HG03280 (cell line): Measurements from ENCODE around the gene RAB11FIP4.
"Not testable (repeated sequence)": the region's sequence is repeated elsewhere in the genome, so short reads cannot be mapped to it uniquely, and the experiment has no call there.

Experiments used
- ATAC-seq: cut with Tn5 transposase; IDR thresholded peaks from one replicate; pipeline ENCODE4 v1.9.1; 2021; ENCODE audit warnings: mild to moderate bottlenecking, moderate library complexity; ENCODE audit not compliant: unreplicated experiment

The RAB11FIP4 gene

DNA sequence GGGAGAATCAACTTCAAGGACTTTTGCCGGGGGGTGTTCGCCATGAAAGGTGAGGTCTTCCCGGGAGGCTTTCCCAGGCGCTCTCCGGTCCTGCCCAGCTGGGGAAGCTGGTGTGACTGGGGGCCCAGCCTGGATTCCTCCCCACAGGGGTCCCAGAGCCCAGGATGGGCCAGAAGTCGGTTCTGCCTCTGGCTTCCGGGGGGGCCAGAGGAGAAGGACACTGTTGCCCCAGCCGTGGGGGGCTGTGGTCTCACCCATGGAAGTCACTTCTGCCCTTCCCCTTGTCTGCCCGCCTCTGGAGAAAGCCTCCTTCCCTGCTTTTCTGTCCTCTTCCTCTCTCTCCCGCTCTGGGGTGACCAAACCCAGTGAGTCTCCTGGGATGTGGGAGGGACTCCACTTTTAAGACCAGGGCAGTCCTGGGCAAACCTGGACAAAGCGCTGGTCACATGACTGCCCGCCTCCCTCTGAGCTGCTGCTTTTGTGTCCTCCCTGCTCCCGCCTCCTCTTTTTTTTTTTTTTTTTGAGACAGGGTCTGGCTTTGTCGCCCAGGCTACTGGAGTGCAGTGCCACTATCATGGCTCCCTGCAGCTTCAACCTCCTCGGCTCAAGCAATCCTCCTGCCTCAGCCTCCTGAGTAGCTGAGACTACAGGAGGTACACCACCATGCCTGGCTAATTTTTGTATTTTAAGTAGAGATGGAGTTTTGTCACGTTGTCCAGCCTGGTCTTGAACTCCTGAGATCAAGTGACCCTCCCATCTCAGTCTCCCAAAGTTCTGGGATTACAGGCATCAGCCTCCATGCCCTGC lies 40.6 kb downstream of the RAB11FIP4 start:
- ATAC-seq = no peak

DNA sequence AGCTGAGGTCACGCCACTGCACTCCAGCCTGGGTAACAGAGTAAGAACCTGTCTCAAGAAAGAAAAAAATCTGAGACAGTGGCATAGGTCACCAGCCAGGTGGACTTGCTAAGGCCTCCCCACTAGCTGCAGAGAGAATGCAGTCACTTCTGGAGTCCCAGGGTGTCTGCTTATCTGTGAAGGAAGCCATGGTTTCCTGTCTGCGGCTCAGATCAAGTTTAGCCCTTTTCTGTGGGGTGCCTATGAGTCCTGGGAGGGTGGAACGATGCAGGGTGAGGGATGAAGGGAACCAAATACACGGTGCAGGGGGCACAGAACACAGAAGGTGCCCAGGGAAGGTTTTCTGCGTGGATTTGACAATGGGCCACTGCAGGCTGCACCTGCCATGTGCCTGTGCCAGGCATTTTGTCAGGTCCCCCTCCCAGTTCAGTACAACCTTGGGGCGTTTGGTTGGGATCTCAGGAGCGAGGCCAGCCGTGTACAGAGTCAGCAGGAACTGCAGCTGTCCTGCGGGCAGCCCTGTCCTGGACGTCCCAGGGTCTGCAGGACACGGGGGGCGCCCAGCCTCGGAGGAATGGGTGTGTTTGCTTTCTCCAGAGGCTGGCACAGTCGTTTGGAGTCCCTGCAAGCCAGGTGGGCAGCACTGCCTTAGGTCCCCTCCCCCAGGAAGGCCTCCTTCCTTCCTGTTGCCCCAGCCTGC lies 41.8 kb downstream of the RAB11FIP4 start:
- no peak for ATAC-seq

DNA sequence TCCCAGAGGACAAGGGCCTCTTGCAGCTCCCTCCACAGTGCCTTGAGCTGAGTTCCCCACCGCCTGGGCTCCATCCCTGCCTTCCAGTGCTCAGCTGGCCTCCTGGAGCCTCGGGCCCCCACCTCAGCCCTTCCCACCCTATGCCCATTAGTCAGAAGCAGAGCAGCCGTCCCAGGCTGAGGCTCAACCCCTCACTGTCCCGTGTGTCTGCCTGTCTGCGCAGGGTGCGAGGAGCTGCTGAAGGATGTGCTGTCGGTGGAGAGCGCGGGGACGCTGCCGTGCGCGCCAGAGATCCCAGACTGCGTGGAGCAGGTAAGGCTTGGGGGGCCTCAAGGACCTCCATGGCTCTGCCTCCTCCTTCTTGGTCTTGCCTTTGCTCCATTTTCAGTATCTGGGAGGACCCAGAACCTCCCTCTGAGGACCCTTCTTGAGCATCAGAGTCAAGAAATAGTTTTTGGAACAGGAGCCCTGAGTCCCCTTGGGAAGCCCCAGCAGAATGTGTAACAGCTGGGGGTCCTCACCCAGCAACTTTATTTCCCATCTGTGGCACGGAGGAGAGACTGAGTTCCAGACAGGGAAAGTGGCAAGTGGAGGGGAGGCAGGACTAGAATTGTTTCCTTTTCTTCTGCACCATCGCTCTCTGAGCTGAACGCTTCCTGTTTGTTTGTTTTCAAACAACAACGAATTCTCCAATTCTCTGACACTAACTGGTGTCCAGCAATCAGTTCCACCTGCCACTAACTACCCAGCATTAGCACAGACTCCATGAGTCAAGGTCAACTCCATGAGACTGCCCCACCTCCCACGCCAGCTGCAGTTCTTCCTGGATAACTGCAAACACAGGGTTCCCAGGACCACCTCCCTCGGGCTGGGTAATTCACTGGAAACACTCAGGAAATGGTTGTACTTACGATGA lies 42.6 kb downstream of the RAB11FIP4 start:
- no peak for ATAC-seq

DNA sequence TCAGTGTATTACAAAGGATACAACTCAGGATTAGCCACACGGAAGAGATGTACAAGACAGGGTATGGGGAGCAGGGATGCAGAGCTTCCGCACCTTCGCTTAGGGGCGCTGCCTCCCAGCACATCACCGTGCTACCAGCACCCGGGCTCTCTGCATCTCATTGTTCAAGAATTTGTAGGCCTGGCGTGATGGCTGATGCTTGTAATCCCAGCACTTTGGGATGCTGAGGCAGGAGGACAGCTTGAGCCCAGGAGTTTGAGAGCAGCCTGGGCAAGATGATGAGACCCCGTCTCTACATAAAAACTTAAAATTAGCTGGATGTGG lies 43.2 kb downstream of the RAB11FIP4 start:
- ATAC-seq = no peak

DNA sequence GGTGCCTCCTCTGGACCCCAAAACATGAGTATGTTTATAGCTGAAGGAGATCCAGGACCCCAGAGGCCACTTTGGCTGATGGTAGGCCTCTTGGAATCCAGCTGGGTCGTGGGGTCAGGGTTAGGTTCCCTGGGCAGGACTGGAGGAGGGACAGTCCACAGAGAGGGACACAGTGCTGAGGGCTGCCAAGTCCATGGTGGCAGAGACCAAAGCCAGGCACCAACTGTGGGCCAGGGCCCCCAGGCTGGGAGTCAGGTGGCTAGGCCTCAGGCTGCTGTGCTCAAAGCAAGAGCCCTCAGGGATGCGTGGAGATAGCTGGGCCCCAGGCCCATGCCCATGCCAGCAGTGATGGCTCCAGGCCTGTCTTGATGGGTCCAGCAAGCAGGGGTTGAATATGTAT lies 44.1 kb downstream of the RAB11FIP4 start:
- no peak for ATAC-seq

DNA sequence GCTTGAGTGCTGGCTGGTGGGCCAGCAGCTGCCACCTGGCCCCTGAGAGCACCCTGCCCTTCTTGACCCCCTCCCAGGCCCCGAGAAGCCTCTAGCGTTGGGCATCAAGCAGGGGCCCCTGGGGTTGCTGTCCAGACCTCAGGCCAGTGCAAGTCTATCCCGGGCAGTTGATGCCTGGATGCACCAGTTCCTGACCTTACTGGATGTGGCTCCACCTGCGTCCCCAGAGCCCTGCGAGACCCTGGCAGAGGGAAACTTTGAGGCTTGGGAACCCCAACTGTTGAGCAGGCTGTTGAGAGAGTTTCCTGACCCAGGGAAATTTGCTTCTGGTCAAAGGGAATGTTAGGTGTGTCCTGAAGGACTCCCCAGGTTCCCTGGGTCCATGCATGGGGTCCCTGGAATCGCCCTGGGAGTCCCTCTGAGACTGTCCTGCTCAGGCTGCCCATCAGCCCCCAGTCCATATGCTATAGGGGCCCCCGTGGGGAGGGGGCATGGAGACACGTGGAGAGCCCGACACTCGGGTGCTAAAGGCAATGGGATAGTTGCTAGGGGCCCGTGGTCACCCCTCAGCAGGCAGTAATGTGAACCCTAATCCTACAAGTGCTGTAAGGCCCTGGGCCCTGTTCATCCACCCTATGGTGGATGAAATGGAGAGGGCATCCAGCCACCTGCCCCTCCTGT lies 46.4 kb downstream of the RAB11FIP4 start:
- ATAC-seq = no peak

DNA sequence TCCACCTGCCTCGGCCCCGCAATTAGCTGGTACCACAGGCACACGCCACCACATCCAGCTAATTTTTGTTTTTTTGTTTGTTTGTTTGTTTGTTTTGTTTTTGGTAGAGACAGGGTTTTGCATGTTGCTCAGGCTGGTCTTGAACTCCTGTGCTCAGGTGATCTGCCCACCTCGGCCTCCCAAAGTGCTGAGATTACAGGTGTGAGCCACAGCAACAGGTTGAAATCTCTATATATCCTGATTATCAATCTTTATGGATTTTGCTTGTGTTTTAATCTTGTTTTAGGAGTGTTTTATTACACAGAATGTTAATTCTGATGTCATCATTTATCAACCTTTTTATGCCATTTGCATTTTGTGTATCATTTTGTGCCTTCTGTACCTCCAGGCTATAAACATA lies 48.2 kb downstream of the RAB11FIP4 start:
- ATAC-seq = no peak

DNA sequence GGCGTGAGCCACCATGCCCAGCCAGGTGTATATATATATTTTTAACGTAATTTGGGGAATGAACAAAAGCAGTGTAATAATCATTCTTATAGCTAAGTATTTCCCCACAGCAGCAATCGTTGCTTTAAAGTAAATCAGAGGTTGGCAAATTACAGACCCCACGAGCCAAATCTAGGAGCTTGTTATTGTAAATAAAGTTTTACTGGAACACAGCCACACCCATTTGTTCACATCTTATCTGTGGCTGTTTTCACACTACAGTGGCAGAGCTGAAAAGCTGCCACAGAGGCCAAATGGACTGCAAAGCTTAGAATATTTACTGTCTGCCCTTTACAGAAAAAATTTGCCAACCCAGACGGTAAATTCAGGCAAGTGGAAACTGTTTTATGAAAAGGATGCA lies 50.8 kb downstream of the RAB11FIP4 start:
- ATAC-seq = no peak

DNA sequence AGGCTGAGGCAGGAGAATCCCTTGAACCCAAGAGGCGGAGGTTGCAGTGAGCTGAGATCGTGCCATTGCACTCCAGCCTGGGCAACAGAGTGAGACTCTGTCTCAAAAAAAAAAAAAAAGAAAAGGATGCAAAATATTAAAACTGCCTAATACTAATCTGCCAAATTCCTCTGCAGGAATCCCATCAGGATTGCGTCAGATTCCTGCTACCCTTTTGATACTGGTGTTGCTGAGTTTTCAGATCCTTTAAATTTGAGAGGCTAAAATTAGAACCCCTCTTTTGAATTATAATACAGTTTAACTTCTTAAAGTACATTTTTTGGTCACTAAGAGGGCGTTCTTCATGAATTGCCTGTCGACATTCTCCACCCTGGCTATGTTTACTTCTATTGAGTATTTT lies 51.4 kb downstream of the RAB11FIP4 start:
- not testable (repeated sequence) for ATAC-seq

DNA sequence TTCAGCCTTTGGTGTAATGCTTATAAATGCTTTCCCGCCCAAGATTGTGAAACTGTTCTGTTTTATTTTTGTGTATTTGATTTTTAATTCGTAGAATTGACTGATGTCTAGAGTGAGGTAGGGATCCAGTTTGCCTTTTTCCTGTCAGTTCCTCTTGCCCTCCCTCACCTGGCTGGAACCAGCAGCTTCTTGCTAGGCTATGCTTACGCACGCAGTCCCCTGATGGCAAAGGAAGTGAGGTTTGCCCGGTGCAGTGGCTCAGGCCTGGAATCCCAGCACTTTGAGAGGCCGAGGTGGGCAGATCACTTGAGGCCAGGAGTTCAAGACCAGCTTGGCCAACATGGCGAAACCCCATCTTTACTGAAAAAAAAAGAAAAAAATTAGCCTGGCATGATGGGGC lies 51.9 kb downstream of the RAB11FIP4 start:
- no peak for ATAC-seq

DNA sequence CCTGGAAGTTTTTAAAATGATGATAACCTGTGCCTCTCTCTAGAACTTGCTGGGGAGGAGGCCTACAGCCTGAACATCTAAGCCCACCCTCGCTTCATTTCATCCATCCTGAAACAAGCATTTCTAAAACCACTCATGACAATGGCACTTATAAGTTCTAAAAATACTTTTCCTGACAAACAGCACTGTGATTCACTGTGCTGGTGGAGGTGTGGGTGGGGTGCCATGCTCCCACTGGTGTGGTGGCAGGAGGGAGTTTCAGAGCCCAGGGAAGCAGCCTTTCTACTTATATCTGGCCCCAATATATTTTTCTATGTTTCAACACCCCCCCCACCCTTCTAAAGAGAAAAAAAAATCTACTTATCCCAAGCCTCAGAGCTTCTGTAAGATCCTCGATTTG lies 52.6 kb downstream of the RAB11FIP4 start:
- no peak for ATAC-seq

DNA sequence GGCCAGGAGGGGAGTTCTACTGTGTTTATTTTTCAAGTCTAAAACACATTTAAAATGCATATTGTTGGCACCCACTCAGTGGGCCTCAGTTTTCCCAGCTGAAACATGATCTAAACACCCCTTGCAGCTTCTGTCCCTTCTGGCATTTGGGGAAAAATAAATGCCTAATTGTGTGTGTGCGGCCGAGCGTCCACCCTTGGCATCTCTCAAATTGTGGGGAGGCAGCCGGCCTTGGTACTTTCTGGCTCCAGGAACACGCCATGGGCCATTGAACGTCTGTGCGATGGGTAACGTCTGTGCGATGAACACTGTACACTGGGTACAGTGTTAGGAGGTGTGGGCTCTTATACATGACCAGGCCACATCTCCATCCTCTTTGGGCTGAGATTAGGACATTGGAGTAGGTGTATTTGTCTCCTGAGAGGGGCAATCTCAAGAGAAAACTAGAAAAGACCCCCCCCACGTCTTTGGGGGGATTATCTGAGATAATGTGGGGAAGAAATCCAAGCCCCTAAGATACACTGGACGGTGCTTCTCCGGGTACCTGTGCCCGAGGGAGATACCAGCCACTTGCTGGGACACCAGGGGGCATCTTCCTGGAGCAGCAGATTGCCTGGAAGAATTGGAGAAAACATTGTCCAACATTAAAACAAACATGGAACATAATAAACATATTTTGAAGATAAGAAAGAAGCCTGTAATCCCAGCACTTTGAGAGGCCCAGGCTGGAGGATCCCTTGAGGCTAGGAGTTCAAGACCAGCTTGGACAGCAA lies 54.9 kb downstream of the RAB11FIP4 start:
- ATAC-seq = no peak

DNA sequence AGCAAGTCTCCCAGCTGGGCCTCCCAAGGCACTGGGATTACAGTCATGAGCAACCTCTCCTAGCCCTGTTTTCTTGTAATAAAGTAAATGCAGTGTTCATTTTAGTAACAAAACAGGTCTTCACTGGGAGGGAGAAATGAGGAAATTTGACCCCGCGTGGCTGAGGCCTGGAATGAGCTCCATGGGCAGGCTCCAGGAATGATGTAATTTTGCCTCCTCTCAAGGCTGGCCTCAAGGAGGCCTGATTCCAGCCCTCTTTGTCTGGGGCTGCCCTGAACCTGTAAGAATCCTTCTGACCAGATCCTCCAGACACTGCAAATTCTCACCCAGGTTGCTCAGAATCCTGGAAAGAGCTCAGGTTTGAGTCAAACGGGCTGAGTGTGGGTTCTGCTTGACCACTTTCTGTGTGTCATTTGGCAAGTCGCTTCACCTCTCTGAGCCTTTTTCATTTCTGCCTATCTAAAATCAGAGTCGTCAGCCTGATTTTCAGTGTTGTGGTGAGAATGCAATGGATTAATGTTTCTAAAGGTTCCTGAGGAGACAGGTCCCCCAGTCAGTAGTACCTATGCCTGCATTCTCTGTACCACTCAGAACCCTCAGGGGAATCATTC lies 57.1 kb downstream of the RAB11FIP4 start:
- no peak for ATAC-seq

DNA sequence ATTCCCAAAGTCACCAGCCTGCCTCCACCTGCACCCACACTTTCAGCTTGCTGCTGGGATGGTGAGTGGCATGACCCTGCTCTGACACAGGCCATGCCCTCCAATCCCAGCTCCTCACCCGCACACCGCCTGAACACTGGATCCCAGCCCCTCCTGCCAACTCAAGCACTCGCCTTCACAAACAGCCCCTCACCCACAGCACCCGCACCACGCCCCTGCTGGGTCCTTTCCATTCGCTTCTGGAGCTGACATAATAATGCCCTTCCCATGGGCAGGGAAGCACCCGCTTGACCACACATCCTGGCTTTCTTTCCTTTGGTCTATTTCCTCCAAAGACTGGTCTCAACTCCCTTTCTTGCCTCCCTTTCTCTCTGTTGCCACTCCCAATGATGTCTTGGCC lies 57.6 kb downstream of the RAB11FIP4 start:
- ATAC-seq = no peak

DNA sequence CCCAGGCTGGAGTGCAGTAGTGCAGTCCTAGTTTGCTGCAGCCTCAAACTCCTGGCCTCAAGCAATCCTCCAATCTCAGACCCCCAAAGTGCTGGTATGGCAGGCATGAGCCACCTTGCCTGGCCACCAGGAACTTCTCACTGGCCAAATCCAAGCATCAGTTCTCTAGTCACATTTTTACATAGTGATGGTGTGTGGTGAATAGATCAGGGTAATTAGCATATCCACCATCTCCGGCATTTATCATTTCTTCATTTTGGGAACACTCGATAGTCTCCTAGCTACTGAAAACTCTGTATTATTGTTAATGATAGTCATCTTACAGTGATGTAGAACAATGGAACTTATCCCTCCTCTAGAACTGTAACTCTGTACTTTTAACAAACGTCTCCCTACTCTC lies 58.3 kb downstream of the RAB11FIP4 start:
- ATAC-seq = no peak

DNA sequence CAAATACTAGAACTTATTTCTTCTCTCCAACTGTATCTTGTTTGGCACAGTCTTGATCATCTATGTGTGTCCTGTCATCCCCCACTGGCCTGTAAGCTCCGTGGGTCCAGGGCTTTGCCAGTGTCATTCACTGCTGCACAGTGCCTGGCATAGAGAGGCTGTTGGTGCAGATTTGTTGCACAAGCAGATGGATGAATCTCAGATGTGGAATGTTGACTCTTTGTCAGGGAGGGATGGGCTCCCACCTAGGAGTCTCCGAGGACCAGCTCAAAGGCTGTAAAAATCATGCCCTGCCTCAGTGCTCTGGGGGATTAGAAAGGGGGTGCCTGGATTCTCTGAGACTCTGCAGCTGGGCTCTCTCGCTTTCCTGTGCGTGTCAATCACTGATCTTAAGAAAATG lies 60.6 kb downstream of the RAB11FIP4 start:
- ATAC-seq = no peak

DNA sequence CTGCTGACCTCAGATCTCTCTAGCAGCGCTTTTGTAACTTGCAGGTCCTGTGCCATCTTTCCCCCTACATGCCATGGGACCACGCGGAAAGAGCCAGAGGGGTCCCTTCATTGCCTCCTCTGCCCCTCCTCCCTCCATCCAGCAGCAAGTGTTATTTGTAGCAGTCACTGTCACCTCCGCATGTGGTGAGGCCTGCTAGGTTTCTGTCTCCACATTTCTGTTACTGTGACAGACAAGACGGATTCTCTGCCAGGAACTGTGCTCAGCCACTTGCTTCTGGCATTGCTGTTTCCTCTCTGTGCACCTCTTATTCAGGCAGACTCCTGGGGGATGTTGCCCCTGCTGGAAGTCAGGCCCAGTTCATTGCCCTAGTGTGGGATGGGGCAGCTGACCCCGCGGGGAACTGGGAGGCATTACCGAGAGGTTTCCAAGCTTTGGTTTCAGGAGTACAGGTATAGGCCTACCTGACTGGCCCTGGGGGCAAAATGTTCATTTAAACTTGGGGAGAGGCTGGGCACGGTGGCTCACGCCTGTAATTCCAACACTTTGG lies 61.2 kb downstream of the RAB11FIP4 start:
- ATAC-seq = no peak

DNA sequence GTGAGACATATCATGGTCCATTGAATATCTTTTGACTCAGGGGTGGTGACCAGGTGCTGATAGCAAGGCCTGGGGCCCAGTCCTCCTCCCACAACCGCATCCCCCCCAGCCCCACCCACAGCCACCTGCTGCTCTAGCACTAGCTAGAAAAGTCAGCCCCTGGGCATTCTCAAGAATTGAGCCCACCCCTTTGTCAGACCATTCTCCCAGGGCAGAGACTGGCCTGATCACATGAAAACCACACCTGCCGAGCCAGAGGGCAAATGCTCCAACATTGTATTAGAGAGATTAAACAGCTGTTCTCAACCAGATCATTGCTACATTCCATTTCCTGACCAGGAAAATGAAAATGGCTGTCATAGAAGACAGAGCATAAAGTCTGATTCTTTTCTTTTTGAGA lies 62.4 kb downstream of the RAB11FIP4 start:
- no peak for ATAC-seq

DNA sequence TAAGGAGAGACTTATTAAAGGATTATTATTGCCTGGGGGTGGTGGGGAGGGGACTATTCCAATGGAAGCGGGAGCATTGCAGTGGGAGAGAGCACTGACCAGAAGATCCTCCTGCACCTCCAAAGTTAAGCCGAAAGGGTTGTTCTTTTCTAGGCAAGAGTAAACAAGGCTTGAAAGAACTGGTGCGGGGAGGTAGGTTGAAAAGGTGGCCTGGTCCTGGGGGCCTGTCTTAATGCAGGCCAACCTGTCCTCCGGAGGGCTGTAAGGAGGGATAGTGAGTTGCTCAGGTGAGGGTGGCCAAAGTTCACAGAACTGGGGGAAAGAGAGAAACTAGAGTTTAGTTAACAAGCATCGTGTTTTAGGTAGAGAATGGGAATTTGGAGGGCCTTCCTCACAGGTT lies 65.3 kb downstream of the RAB11FIP4 start:
- ATAC-seq = no peak
